Measurements from ENCODE around the gene CHRND.
"Not testable (repeated sequence)": the region's sequence is repeated elsewhere in the genome, so short reads cannot be mapped to it uniquely, and the experiment has no call there.

The CHRND gene

GRCh38 chr2:232569541-232569940 lies 43.6 kb downstream of the CHRND start:
- Mint-ChIP-seq H3K36me3 (peaks cover 60% of the 10 kb centered on the region), H3K4me3 (no peak overlapping the region), H3K9me3 (no peaks in the 10 kb centered on the region), H3K27me3 (no peaks in the 10 kb centered on the region), H3K4me1 (no peaks in the 10 kb centered on the region), H3K27ac (peak overlapping the region; percentile 46)
- CTCF ChIA-PET, result interaction anchor here (0.7 to 1.1 kb wide), 3 partner anchors 36 to 60 kb away, joined by 3 read pairs; no protein-coding TSS in a partner anchor
- DNase-seq, result no peak

DNA sequence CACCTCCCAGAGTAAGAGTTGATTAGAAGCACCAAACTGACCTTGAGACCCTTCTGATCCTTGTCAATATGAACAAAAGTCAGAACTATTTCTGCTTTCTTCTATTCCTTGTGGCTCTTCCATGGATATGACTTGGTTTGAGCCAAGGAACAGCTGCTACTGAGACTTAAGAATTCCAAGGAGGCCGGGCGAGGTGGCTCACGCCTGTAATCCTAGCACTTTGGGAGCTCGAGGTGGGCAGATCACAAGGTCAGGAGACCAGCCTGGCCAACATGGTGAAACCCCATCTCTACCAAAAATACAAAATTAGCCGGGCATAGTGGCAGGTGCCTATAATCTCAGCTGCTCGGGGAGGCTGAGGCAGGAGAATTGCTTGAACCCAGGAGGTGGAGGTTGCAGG lies 44.5 kb downstream of the CHRND start:
- H3K36me3 Mint-ChIP-seq, result peaks cover 58% of the 10 kb centered on the region
- H3K27ac Mint-ChIP-seq, result peak overlapping the region; percentile 37
- H3K9me3 Mint-ChIP-seq, H3K4me3 Mint-ChIP-seq, H3K4me1 Mint-ChIP-seq, DNase-seq, H3K27me3 Mint-ChIP-seq: not testable (repeated sequence)
- CTCF ChIA-PET, result interaction anchor here (1.0 kb wide), 1 partner anchor 42 kb away, joined by 3 read pairs; no protein-coding TSS in a partner anchor

DNA sequence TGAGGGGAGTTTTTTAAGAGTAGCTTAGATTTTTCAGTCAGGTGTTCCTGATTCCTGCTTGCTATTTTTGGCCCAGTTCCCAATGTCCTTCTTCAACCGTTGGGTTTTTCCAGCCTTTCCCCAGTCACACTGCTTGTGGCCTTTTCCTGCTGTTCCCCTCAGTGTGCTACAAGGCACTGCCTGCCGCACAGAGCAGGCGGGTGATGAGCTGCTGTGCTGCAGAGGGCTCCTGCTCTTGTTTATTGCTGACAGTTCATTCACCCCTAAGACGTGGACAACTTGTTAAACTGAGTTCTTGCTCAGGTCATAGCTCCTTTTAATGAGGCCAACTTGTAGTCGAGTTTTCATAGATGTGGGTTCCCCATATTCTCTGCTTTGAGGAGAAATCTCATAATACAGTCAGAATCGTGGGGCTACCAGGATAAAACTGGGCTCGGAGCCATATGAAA lies 45.1 kb downstream of the CHRND start:
- no peaks in the 10 kb centered on the region for H3K4me1 Mint-ChIP-seq
- no peak overlapping the region for H3K4me3 Mint-ChIP-seq
- H3K27me3 Mint-ChIP-seq, result no peaks in the 10 kb centered on the region
- H3K36me3 Mint-ChIP-seq, result peaks cover 55% of the 10 kb centered on the region
- H3K27ac Mint-ChIP-seq, result no peak overlapping the region
- DNase-seq, result no peak
- CTCF ChIA-PET, result no interaction called here
- no peaks in the 10 kb centered on the region for H3K9me3 Mint-ChIP-seq

- Mint-ChIP-seq H3K27me3 (no peaks in the 10 kb centered on the region), H3K27ac (no peak overlapping the region), H3K4me3 (no peak overlapping the region), H3K36me3 (peaks cover 43% of the 10 kb centered on the region), H3K4me1 (no peaks in the 10 kb centered on the region), H3K9me3 (no peaks in the 10 kb centered on the region)
- CTCF ChIA-PET, result no interaction called here
- DNase-seq, result no peak
These were observed 47.1 kb downstream of the CHRND start for GRCh38 chr2:232573042-232573441.

DNA sequence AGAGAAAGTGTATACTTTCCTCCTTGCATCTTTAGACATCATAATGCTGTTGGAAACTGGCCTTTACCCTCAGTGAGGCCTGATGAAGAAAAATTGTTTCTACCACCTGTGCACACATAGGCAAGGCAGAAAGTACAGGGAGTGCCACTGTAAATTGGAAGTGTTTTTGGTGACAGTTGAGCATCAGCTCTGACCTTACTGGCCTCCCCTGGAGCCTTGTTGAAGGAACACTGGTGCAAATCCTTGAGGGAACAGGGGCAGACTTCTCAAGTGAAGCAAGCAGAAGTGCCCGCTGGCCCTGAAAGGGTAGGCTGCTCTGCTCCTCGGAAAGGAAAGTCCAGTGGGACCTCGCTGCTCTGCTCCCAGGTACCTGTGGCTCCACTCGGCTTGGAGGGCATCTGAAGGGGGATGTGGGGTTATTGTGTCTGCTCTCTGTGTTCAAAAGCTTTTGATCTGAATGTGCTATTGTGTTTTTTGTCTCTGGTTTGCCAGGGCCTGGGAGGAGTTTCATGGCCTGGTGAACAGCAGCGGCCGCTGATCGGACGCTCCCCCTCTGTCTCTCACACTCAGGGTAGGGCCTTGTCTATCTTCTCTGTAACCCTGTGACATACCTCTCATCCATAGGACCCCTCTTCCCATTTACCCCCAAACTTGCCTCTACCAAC lies 47.9 kb downstream of the CHRND start:
- peak overlapping the region; percentile 67 for H3K27ac Mint-ChIP-seq
- H3K36me3 Mint-ChIP-seq, result peaks cover 36% of the 10 kb centered on the region
- no peaks in the 10 kb centered on the region for H3K27me3 Mint-ChIP-seq
- H3K4me3 Mint-ChIP-seq, result no peak overlapping the region
- no peaks in the 10 kb centered on the region for H3K9me3 Mint-ChIP-seq
- CTCF ChIA-PET, result no interaction called here
- no peak for DNase-seq
- no peaks in the 10 kb centered on the region for H3K4me1 Mint-ChIP-seq

- Mint-ChIP-seq H3K9me3 (no peaks in the 10 kb centered on the region), H3K4me1 (peaks cover 4% of the 10 kb centered on the region), H3K27me3 (no peaks in the 10 kb centered on the region), H3K27ac (no peak overlapping the region), H3K36me3 (peaks cover 27% of the 10 kb centered on the region), H3K4me3 (no peak overlapping the region)
- CTCF ChIA-PET, result no interaction called here
- no peak for DNase-seq
These were observed 48.9 kb downstream of the CHRND start for GRCh38 chr2:232574674-232575403.

- Mint-ChIP-seq H3K9me3 (no peaks in the 10 kb centered on the region), H3K4me1 (peaks cover 9% of the 10 kb centered on the region), H3K36me3 (peaks cover 29% of the 10 kb centered on the region), H3K4me3 (no peak overlapping the region), H3K27me3 (no peaks in the 10 kb centered on the region), H3K27ac (no peak overlapping the region)
- DNase-seq, result no peak
- CTCF ChIA-PET, result no interaction called here
These were observed 49.4 kb downstream of the CHRND start for GRCh38 chr2:232575404-232575746.

DNA sequence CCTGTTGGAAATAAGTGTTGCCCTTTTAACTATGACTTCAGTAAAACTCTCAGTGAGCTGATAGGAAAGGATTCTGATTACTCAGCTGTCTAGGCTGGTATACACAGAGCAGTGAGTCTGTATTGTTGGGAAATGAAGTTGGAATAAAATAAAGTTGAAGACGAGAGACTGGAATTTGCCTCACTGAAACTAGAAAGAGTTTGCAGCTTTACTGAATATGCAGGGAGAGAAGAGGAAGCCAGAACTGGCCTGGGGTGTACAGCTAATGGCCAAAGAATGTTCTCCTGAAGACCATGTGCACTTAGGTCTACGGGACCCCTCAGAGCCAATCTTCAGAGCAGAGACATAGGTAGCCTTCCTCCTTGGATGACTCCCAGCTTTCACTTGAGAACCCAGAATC lies 51.0 kb downstream of the CHRND start:
- H3K36me3 Mint-ChIP-seq, result peaks cover 33% of the 10 kb centered on the region
- no peak for DNase-seq
- H3K4me1 Mint-ChIP-seq, result peaks cover 20% of the 10 kb centered on the region
- H3K4me3 Mint-ChIP-seq, result no peak overlapping the region
- no peaks in the 10 kb centered on the region for H3K27me3 Mint-ChIP-seq
- CTCF ChIA-PET, result no interaction called here
- no peaks in the 10 kb centered on the region for H3K9me3 Mint-ChIP-seq
- H3K27ac Mint-ChIP-seq, result no peak overlapping the region

GRCh38 chr2:232577841-232578240 lies 51.9 kb downstream of the CHRND start:
- Mint-ChIP-seq H3K4me1 (peaks cover 20% of the 10 kb centered on the region), H3K27me3 (no peaks in the 10 kb centered on the region), H3K9me3 (no peaks in the 10 kb centered on the region), H3K4me3 (no peak overlapping the region), H3K36me3 (peaks cover 39% of the 10 kb centered on the region), H3K27ac (no peak overlapping the region)
- DNase-seq, result no peak
- CTCF ChIA-PET, result no interaction called here

GRCh38 chr2:232578626-232579025 lies 52.7 kb downstream of the CHRND start:
- H3K27me3 Mint-ChIP-seq, result no peaks in the 10 kb centered on the region
- peaks cover 20% of the 10 kb centered on the region for H3K4me1 Mint-ChIP-seq
- CTCF ChIA-PET, result interaction anchor here (0.9 kb wide), 1 partner anchor 11 kb away, joined by 4 read pairs; no protein-coding TSS in a partner anchor
- no peak overlapping the region for H3K27ac Mint-ChIP-seq
- DNase-seq, result no peak
- no peaks in the 10 kb centered on the region for H3K9me3 Mint-ChIP-seq
- H3K4me3 Mint-ChIP-seq, result no peak overlapping the region
- H3K36me3 Mint-ChIP-seq, result peaks cover 42% of the 10 kb centered on the region

DNA sequence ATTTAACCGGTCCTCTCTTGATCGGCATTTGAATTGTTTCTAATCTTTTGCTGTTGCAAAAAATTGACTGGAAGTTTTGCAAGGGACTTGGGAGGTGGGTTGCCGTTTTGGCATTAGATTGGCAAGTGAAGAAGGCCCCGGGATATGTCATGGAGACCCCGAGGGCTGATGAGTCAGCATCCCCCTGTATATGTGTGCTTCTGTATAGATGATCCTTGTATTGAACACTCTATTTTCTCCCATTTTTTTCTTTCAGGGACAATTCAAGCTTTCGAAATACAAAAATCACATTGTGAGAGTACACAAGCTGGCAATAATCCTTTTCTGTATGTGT lies 54.7 kb downstream of the CHRND start:
- Mint-ChIP-seq H3K27me3 (no peaks in the 10 kb centered on the region), H3K4me1 (peaks cover 20% of the 10 kb centered on the region), H3K27ac (no peak overlapping the region), H3K4me3 (no peak overlapping the region), H3K9me3 (no peaks in the 10 kb centered on the region), H3K36me3 (peaks cover 34% of the 10 kb centered on the region)
- CTCF ChIA-PET, result interaction anchor here (1.3 kb wide), 1 partner anchor 53 kb away, joined by 3 read pairs; the partner anchor contains the start of gene EFHD1
- no peak for DNase-seq

- Mint-ChIP-seq H3K27me3 (no peaks in the 10 kb centered on the region), H3K4me3 (no peak overlapping the region), H3K27ac (no peak overlapping the region), H3K36me3 (peaks cover 29% of the 10 kb centered on the region), H3K4me1 (peaks cover 20% of the 10 kb centered on the region), H3K9me3 (no peaks in the 10 kb centered on the region)
- CTCF ChIA-PET, result interaction anchor here (1.1 kb wide), 1 partner anchor 9 kb away, joined by 3 read pairs; no protein-coding TSS in a partner anchor
- DNase-seq, result no peak
These were observed 55.8 kb downstream of the CHRND start for GRCh38 chr2:232581725-232582124.

DNA sequence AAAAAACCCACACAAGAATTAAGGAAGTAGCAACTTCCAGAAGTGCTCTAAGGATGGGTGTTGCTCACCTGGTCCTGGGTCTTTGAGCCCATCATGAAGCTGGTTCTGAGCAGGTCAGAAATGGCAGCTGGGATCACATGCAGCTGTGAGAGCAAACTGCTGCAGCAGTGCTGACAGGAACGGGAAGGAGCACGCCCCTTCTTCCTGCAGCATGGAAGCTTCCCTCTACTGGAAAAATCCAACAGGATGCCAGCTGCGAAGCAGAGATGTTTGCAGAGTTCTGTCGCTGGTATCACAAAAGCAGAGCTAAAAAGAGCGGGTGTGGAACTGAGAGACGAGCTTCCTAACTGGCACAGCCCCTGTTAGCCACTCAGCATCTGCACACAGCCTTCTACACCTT lies 58.3 kb downstream of the CHRND start:
- Mint-ChIP-seq H3K9me3 (no peaks in the 10 kb centered on the region), H3K36me3 (peaks cover 26% of the 10 kb centered on the region), H3K27ac (no peak overlapping the region), H3K4me3 (no peak overlapping the region), H3K4me1 (peaks cover 20% of the 10 kb centered on the region), H3K27me3 (no peaks in the 10 kb centered on the region)
- no peak for DNase-seq
- CTCF ChIA-PET, result no interaction called here

Data from activated naive CD4-positive, alpha-beta T cell treated with anti-CD3 and anti-CD28 coated beads, Interleukin-2, amount 10 ng/mL, durations not matched to agents 7 days and 5 days (primary cell).